ENCODE measurements around the gene ROBO4. TPM values are rescaled to one million over a fixed set of nuclear protein-coding genes. Genes with fewer than 3 reads are reported as not detected.

The ROBO4 gene
- 10 to 100 TPM; 13.2 to 21.4 TPM for total RNA-seq

- Histone ChIP-seq H3K9me3 (no peaks in the 10 kb centered on the region), H3K4me1 (no peaks in the 10 kb centered on the region), H3K27ac (peak within 1 kb of the TSS in 2 of 4 donors; percentile 53 to 58), H3K27me3 (no peaks in the 10 kb centered on the region), H3K4me3 (no peak within 1 kb of the TSS), H3K36me3 (replicated peaks in 1 of 2; ENCODE audit: insufficient read depth in 1 of 2, low read depth in 2 of 2) (no peaks in the 10 kb centered on the region)
- 32 to 45% methylated on average over 11 to 12 of the region's 12 CpGs for WGBS, 2 donors
- intact Hi-C loops (cut with DNase I), result no loop called here
- DNase-seq (no peak), ATAC-seq (peak; percentile 52)
- TF ChIP-seq CTCF (IDR thresholded peaks at IDR 0.05) (no peak), POLR2A (IDR thresholded peaks at IDR 0.05) (peak in 2 of 3 donors; percentile 26)
These were observed at the start of gene ROBO4 for GRCh38 chr11:124897674-124898262. TSS of gene ROBO4 (minus strand) at chr11:124897865. CDS start at chr11:124897795, 70 bp downstream.

- no peak for DNase-seq
- no peaks in the 10 kb centered on the region for H3K9me3 ChIP-seq
- TF ChIP-seq POLR2A (IDR thresholded peaks at IDR 0.05), result no peak
- TF ChIP-seq CTCF (IDR thresholded peaks at IDR 0.05), result no peak
- 55 to 74% methylated on average over 2 of the region's 2 CpGs for WGBS, 2 donors
- intact Hi-C loops (cut with DNase I), result no loop called here
- no peaks in the 10 kb centered on the region for H3K36me3 ChIP-seq (replicated peaks in 1 of 2; ENCODE audit: insufficient read depth in 1 of 2, low read depth in 2 of 2)
- no peaks in the 10 kb centered on the region for H3K27me3 ChIP-seq
- no peak overlapping the region for H3K4me3 ChIP-seq
- no peaks in the 10 kb centered on the region for H3K4me1 ChIP-seq
- H3K27ac ChIP-seq, result no peak overlapping the region
- no peak for ATAC-seq
These were observed 49.1 kb upstream of the ROBO4 start for GRCh38 chr11:124946735-124947141.

- no peak for TF ChIP-seq POLR2A (IDR thresholded peaks at IDR 0.05)
- no peak for TF ChIP-seq CTCF (IDR thresholded peaks at IDR 0.05)
- H3K4me3 ChIP-seq, result no peak overlapping the region
- DNase-seq (no peak), ATAC-seq (no peak)
- intact Hi-C loops (cut with DNase I), result no loop called here
- H3K27me3 ChIP-seq, result no peaks in the 10 kb centered on the region
- 78 to 83% methylated on average over 6 of the region's 6 CpGs for WGBS, 2 donors
- no peak overlapping the region for H3K27ac ChIP-seq
- H3K4me1 ChIP-seq, result no peaks in the 10 kb centered on the region
- no peaks in the 10 kb centered on the region for H3K36me3 ChIP-seq (replicated peaks in 1 of 2; ENCODE audit: insufficient read depth in 1 of 2, low read depth in 2 of 2)
- no peaks in the 10 kb centered on the region for H3K9me3 ChIP-seq
These were observed 48.2 kb upstream of the ROBO4 start for GRCh38 chr11:124945826-124946225.

GRCh38 chr11:124944565-124944964, 46.9 kb upstream of the ROBO4 start:
- Histone ChIP-seq H3K27ac (no peak overlapping the region), H3K27me3 (no peaks in the 10 kb centered on the region), H3K9me3 (no peaks in the 10 kb centered on the region), H3K4me3 (no peak overlapping the region), H3K36me3 (replicated peaks in 1 of 2; ENCODE audit: insufficient read depth in 1 of 2, low read depth in 2 of 2) (no peaks in the 10 kb centered on the region), H3K4me1 (no peaks in the 10 kb centered on the region)
- ATAC-seq (no peak), DNase-seq (no peak)
- TF ChIP-seq POLR2A (IDR thresholded peaks at IDR 0.05) (no peak), CTCF (IDR thresholded peaks at IDR 0.05) (no peak)
- intact Hi-C loops (cut with DNase I), result no loop called here
- WGBS, 2 donors, result 51 to 62% methylated on average over 3 of the region's 3 CpGs

GRCh38 chr11:124943741-124944140, 46.1 kb upstream of the ROBO4 start:
- no peaks in the 10 kb centered on the region for H3K27me3 ChIP-seq
- no peaks in the 10 kb centered on the region for H3K4me1 ChIP-seq
- TF ChIP-seq CTCF (IDR thresholded peaks at IDR 0.05) (no peak), POLR2A (IDR thresholded peaks at IDR 0.05) (no peak)
- no peaks in the 10 kb centered on the region for H3K9me3 ChIP-seq
- ATAC-seq (no peak), DNase-seq (no peak)
- H3K27ac ChIP-seq, result no peak overlapping the region
- no peak overlapping the region for H3K4me3 ChIP-seq
- intact Hi-C loops (cut with DNase I), result no loop called here
- WGBS, 2 donors, result 37 to 46% methylated on average over 1 of the region's 1 CpG
- H3K36me3 ChIP-seq (replicated peaks in 1 of 2; ENCODE audit: insufficient read depth in 1 of 2, low read depth in 2 of 2), result no peaks in the 10 kb centered on the region
